Left ventricle myocardium superior (tissue), 1 donor: ENCODE data around the gene MKI67. TPM values are rescaled to one million over a fixed set of nuclear protein-coding genes. Genes with fewer than 3 reads are reported as not detected.

Experiments used
- ATAC-seq: fragments of 200-7000 bp; cut with Tn5 transposase; one replicate; pipeline ENCODE4 v1.9.1; 2020; ENCODE audit warnings: mild to moderate bottlenecking, moderate library complexity
- DNase-seq: peaks from one replicate; pipeline ENCODE4 v3.0.0-alpha.2; 2020
- intact Hi-C: fragments of 100-400 bp; cut with micrococcal nuclease; formaldehyde crosslinking; loops from one replicate; pipeline ENCODE4 v1.11.0; 2022
- total RNA-seq: library from RNA; stranded (reverse); fragmentation: NEBNext Ultra II Directional; extraction: Animal tissue kit (Norgen Biotek cat#: 25700); gene quantifications from one replicate; pipeline ENCODE4 v1.2.1, GENCODE V29; 2021
- donor health status: DM: no; HTN: yes; CAD: no; lungs with severe emphysema.

The MKI67 gene
- total RNA-seq, 1 donor from 2014 or later, result 1.3 TPM

GRCh38 chr10:128091636-128092210 lies 34.5 kb downstream of the MKI67 start:
- no peak for DNase-seq
- intact Hi-C loops, result no loop called here
- no peak for ATAC-seq

GRCh38 chr10:128087884-128088709 lies 38.1 kb downstream of the MKI67 start:
- DNase-seq (no peak), ATAC-seq (no peak)
- intact Hi-C loops, result no loop called here

GRCh38 chr10:128087146-128087883 lies 38.9 kb downstream of the MKI67 start:
- no peak for ATAC-seq
- no peak for DNase-seq
- intact Hi-C loops, result no loop called here

- intact Hi-C loops, result no loop called here
- no peak for DNase-seq
- ATAC-seq, result no peak
Observed at GRCh38 chr10:128086003-128086863, 40.0 kb downstream of the MKI67 start.

- no peak for ATAC-seq
- intact Hi-C loops, result no loop called here
- DNase-seq, result no peak
Observed at GRCh38 chr10:128084991-128085390, 41.2 kb downstream of the MKI67 start.

GRCh38 chr10:128084364-128084763 lies 41.9 kb downstream of the MKI67 start:
- no peak for ATAC-seq
- no peak for DNase-seq
- intact Hi-C loops, result no loop called here

- intact Hi-C loops, result no loop called here
- no peak for ATAC-seq
- no peak for DNase-seq
Observed at GRCh38 chr10:128083191-128083895, 42.9 kb downstream of the MKI67 start.

GRCh38 chr10:128081720-128082119 lies 44.5 kb downstream of the MKI67 start:
- intact Hi-C loops, result no loop called here
- DNase-seq (no peak), ATAC-seq (no peak)

GRCh38 chr10:128081222-128081621 lies 45.0 kb downstream of the MKI67 start:
- intact Hi-C loops, result no loop called here
- DNase-seq (no peak), ATAC-seq (no peak)

GRCh38 chr10:128080641-128081040 lies 45.6 kb downstream of the MKI67 start:
- DNase-seq, result no peak
- intact Hi-C loops, result no loop called here
- no peak for ATAC-seq

- intact Hi-C loops, result no loop called here
- no peak for DNase-seq
Observed at GRCh38 chr10:128080231-128080630, 46.0 kb downstream of the MKI67 start.

GRCh38 chr10:128078136-128078969 lies 47.9 kb downstream of the MKI67 start:
- no peak for DNase-seq
- ATAC-seq, result peak; percentile 67
- intact Hi-C loops, result loop anchor here (10.0 kb wide), 1 partner anchor 174 kb away; the partner anchor contains the start of gene PTPRE

More at GRCh38 chr10:128080231-128080630, 46.0 kb downstream of the MKI67 start:
- ATAC-seq, result no peak

GRCh38 chr10:128077155-128077875 lies 48.9 kb downstream of the MKI67 start:
- ATAC-seq (no peak), DNase-seq (no peak)
- intact Hi-C loops, result loop anchor here (10.0 kb wide), 1 partner anchor 173 kb away; the partner anchor contains the start of gene PTPRE

GRCh38 chr10:128074589-128074988 lies 51.6 kb downstream of the MKI67 start:
- intact Hi-C loops, result loop anchor here (5.0 to 10.0 kb wide), 2 partner anchors 37 to 170 kb away; partner anchors contain the start of gene PTPRE
- no peak for ATAC-seq
- DNase-seq, result no peak

GRCh38 chr10:128073890-128074289 lies 52.3 kb downstream of the MKI67 start:
- intact Hi-C loops, result loop anchor here (5.0 to 10.0 kb wide), 2 partner anchors 37 to 169 kb away; partner anchors contain the start of gene PTPRE
- DNase-seq (no peak), ATAC-seq (no peak)

GRCh38 chr10:128072941-128073645 lies 53.1 kb downstream of the MKI67 start:
- intact Hi-C loops, result loop anchor here (5.0 to 10.0 kb wide), 2 partner anchors 36 to 168 kb away; partner anchors contain the start of gene PTPRE
- ATAC-seq (no peak), DNase-seq (no peak)
